GM12872 (cell line): ENCODE data around the gene SPACA7.

ENCODE experiments used
- CTCF ChIP-seq: IDR thresholded peaks from 3 replicates; pipeline ENCODE4 v1.5.1; 2011; ENCODE audit warnings: low read depth, mild to moderate bottlenecking, low read length, moderate library complexity; ENCODE audit not compliant: insufficient read depth

Gene SPACA7

GRCh38 chr13:112376050-112376681, at the start of gene SPACA7:
TSS of gene SPACA7 (plus strand) at chr13:112376355. CDS start at chr13:112376386, 31 bp downstream.
- no peak for TF ChIP-seq CTCF

GRCh38 chr13:112326821-112327370, 49.3 kb upstream of the SPACA7 start:
- TF ChIP-seq CTCF: no peak

- TF ChIP-seq CTCF: no peak
Observed at GRCh38 chr13:112328936-112329335, 47.2 kb upstream of the SPACA7 start.

GRCh38 chr13:112329376-112329775, 46.8 kb upstream of the SPACA7 start:
- TF ChIP-seq CTCF: no peak

- no peak for TF ChIP-seq CTCF
Observed at GRCh38 chr13:112330066-112330465, 46.1 kb upstream of the SPACA7 start.

GRCh38 chr13:112330479-112331381, 45.4 kb upstream of the SPACA7 start:
- no peak for TF ChIP-seq CTCF

- TF ChIP-seq CTCF: no peak
Observed at GRCh38 chr13:112331675-112332074, 44.5 kb upstream of the SPACA7 start.
